Measurements from ENCODE around the gene ARIH2. TPM values are rescaled to one million over a fixed set of nuclear protein-coding genes. Genes with fewer than 3 reads are reported as not detected.

ARIH2 gene
- total and polyA plus RNA-seq, 2 of the 8 experiments (the other 6 are each of a cell fraction or from before 2014, with no cell fraction given) = 72.9 to 136 TPM

DNA sequence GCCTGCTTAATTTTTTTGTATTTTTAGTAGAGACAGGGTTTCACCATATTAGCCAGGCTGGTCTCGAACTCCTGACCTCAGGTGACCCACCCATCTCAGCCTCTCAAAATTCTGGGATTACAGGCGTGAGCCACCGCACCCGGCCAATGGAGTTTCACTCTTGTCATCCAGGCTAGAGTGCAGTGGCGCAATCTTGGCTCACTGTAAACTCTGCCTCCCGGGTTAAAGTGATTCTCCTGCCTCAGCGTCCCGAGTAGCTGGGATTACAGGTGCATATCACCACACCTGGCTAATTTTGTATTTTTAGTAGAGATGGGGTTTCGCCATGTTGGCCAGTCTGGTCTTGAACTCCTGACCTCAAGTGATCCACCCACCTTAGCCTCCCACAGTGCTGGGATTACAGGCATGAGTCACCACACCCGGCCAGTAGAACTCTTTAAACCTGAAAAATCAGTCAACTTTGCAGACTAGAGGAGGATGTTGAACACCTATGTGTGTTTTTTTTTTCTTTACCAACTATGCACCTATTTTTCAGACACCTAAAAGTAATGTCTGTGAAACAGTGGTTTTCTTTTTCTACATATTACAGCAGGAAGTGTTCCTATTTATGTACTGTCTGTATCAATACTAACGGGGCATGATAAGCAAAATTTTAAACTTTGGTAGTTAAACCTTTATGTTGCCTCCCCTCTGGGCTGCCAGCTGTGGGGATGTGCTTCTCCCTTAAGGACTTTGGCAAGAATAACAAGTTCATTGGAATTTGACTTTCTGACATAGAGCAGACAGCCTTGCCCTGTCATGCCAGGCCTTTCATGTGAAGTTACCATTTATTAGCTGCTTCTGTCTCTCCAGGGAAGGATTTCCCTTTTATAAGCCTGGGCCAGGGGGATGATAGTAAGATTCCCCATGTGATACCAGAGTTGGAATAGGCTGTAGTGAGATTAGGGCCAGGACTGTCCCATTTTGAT lies 8.1 kb downstream of the ARIH2 start (continued):
- TF ChIP-seq TCF12 (IDR thresholded peaks at IDR 0.05; ENCODE audit: low read depth, low read length) = no peak

Data from H1 (cell line).